Muscle of back (tissue), 11 donors: Measurements from ENCODE around the gene PDGFC. TPM values are rescaled to one million over a fixed set of nuclear protein-coding genes. Genes with fewer than 3 reads are reported as not detected.
A peak's percentile ranks its signal among the peaks of the same experiment; 100 is the strongest.

Experiments used
- DNase-seq, 3 donors: peaks; one replicate each; pipeline versions ENCODE4 v3.0.0 to v3.0.0-alpha.2; 2013
- polyA plus RNA-seq, 10 donors: library from polyadenylated mRNA; unstranded; fragments of 120-200 nt; gene quantifications; one replicate each; pipeline ENCODE4 v1.2.1, GENCODE V29; 2013; ENCODE audit not compliant: insufficient read length in 10 of 10

PDGFC gene
- polyA plus RNA-seq, 10 donors = 23.6 to 42.0 (median 30.8) TPM

GRCh38 chr4:156788782-156789181, 182.8 kb downstream of the PDGFC start:
- no peak for DNase-seq

DNA sequence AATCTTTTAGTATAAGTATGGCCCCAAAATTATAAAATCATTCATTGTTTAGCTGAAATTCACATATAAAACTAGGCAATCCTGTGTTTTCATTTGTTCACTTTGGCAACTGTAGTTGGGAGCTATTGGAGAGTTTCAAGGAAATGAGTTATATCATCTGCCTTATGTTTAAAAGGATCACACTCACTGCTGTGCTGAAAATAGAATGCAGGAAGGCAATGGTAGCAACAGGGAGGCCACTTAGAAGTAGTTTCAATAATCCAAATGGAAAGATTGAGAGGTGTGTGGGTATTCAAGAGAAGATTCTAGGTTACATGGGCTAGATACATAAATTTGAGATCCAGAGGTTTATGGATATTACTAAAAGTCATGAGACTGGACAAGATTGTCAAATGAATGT, 184.9 kb downstream of the PDGFC start:
- no peak for DNase-seq

DNA sequence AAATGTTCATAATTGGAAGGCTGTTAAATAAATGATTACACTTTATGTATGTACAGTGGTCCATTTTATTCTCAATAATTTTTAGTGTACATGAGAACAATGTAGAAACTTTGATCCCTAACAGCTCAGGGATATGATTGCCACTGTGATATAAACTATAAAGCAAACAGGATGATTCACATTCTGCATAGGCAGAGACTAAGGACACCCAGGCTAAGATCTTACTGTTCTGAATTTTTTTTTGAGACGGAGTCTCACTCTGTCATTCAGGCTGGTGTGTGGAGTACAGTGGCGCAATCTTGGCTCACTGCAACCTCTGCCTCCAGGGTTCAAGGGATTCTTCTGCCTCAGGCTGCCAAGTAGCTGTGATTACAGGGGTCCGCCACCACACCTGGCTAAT, 186.6 kb downstream of the PDGFC start:
- DNase-seq = no peak

- DNase-seq = no peak
These were observed 187.6 kb downstream of the PDGFC start for GRCh38 chr4:156783966-156784365.

DNA sequence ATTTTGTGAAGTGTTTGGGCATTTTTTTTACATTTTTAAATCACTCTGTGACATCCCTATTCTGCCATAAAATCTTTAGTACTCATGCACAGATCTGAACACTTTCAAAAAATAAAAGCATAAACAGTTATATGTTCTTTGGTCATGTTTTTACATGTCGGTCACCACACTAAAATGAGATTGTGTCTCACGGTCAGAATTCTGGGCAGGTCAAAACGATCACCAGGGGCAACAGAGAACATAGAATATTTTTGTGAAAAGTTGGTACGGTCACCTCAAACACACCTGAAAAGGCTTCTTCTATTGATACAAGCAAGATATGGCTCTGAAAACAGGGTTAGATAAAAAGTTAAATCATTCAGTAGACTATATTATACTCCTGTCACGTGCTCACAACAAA, 189.1 kb downstream of the PDGFC start:
- no peak for DNase-seq

DNA sequence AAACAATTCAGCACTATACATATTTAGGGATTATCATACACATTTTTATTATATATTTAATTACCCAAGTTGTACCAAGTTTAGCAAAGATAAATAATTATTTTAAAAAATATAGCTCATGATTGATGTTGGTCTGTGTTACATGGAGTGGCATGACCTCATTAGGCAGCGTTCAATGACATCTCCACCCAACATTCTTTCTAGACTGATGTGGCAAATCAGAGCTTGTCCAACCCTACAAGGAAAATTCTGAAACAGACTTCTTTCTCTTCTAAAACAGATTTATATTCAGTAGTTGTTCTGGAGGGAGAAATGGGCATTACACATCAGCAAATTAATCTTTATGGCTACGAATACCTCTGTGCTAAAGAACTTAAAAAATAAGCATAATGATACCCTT, 189.7 kb downstream of the PDGFC start:
- no peak for DNase-seq

GRCh38 chr4:156779774-156780173, 191.8 kb downstream of the PDGFC start:
- DNase-seq = peak in 1 of 3 donors; percentile 83

GRCh38 chr4:156779042-156779441, 192.6 kb downstream of the PDGFC start:
- DNase-seq = peak in 2 of 3 donors; percentile 43 to 50

DNA sequence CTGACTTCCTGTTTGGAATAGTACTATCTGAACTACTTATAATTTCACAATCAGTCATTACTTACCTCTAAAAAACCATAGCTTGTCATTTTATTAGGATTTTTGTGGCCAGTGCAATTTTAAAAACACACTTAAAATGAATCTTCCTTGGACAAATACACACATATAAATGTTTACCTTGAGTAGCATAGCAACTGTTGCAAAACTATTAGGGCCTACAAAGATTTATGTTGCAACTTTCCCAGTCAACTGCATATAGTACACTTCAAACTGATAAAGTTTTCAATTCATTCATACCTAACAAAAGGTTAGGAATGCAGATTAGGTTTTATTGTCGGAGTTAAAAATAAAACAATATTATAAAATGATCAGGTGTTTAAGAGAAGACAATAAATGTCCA, 193.0 kb downstream of the PDGFC start:
- DNase-seq = peak in 1 of 3 donors; percentile 33

DNA sequence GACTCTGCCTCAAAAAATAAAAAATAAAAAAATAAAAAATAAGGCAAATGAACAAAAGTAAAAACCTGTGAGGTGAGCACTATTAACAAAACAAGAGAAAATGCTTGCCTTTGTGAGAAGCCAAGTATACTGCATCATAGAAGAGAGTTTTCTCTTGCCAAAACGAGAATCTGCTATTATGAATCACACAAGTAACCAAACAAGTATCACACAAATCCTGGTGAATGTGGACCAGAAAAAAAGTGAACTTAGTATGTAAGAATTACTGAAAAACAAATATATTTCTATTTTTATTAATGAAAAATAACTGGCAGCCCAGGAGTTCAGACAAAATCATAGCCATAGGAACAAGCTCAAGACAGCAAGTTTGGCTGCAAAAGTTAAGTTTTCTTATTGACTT, 193.5 kb downstream of the PDGFC start:
- no peak for DNase-seq

GRCh38 chr4:156775813-156776212, 195.8 kb downstream of the PDGFC start:
- DNase-seq = no peak

- DNase-seq = peak in 1 of 3 donors; percentile 60
These were observed 197.2 kb downstream of the PDGFC start for GRCh38 chr4:156774422-156774821.

DNA sequence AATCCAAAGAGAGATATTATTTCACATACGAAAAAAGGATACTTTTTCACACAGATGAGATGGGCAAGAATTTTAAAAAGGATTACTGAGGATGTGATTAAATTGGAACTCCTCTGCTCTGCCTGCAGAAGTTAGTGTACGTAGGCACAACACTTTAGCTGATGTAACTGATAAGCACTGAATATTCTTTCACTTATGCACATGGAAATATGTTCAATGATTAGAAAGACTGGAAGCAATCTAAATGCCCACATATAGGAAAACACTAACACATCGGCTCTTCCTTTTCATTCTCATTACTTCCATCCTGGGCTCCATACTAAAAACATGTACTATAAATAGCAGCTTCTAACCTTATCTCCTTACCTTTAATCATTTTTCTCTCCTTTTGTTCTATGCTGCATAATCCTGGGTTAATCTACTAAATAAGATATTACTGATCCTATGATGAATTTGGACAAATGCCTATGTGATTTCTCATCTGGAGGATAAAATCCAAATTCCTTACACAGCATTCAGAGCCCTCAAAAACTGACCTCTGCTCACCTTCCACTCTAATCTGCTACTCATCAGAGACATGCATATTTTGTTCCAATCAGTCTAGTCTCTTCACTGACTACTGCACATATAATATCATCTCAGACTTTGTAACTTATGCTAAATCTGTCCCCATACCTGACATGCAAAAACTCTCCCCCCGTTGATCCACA, 197.8 kb downstream of the PDGFC start:
- DNase-seq = peak in 1 of 3 donors; percentile 47

GRCh38 chr4:156771171-156771837, 200.3 kb downstream of the PDGFC start:
- DNase-seq = peak in 2 of 3 donors; percentile 44 to 56

DNA sequence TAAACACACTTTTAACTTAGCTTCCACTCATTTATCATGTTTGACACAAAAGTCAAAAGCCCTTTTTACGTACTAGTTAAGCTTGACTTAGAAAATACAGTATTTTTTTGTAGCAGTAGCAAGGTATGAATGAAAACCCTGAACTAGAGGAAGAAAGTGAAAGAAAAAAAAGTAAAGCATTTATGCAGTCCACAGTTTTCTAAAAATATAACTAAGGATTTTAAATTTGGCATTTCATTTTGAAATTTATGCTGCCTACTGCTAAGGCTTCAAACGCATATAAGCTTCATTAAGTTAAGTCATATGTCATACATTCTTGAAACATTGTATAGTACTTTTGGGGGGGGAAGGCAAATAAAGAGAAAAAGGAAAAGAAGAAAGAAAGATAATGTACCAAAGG, 201.5 kb downstream of the PDGFC start:
- no peak for DNase-seq

DNA sequence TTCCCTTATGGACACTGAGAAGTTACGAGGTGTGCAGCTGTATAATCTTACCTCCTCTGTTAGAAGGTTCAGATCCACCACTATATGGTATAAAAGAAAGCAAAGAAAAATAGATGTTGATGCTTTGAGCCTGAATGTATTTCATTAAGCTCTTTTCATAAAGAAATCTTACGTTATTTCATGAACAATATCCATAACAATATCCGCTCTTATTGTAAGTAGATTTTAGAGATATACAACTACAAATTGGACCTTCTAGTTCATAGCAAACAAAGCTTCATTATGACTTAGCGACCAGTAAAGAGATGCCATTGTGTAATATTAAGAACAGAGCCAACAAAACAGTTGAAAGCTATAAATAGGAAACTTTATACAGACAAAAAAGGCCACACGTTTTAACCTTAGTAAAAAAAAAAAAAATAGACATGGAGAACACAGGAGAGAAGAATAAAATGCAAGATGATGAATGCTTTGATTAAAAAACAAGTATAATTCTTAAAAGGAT, 203.6 kb downstream of the PDGFC start:
- DNase-seq = no peak

- no peak for DNase-seq
These were observed 204.8 kb downstream of the PDGFC start for GRCh38 chr4:156766846-156767245.

DNA sequence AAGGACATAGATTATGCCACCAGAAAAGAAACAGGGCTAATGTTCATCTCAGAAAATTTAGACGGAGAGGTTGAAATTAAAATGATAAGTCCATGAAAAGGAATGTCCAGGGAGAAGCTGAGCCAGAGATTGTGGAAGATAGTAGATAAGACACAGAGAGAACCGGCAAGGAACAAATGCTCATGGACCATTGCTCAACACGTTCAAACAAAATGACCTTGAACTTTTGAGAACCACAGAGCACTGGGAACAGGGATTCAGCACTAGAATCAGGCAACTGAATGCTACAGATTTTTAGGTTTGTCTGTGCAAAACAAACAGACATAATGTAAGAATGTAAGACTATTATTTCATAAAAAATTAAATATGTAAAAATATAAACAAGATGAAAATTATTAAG, 206.3 kb downstream of the PDGFC start:
- no peak for DNase-seq

DNA sequence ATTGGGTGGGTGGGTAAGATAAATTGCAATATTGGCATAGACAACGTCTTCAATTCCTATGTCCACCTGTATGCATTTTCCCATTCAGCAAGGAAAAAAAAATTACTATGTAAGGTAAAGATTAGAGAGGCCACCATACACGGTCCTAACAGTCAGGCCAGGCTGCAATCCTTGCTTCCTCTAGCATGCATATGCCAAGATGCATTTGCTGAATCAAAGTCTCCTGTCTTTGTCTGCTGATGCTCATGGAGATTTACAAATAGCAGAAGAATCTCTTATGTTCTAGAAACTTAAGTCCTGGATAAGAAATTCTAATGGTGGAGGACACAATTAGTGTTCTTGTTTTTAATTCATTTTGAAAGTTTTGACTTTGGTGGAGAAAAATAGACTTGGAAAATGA, 206.8 kb downstream of the PDGFC start:
- no peak for DNase-seq

DNA sequence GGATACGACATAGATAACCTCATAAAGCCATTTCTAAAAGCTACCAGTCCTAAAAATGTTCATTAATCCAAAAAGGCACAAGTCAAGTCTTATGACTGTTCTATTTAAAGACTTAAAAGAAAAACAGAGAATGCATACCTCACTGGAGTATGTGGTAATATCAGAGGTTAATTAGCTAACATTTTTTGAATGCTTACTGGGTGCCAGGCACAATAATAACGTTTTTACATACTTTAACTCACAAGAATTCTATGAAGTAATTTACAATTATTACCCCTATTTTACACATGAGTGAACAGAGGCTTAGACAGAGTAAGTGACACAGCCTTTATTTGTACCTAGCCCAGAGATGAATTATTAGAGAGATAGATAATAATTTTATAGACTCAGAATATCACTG, 207.5 kb downstream of the PDGFC start:
- DNase-seq = no peak

GRCh38 chr4:156763511-156763910, 208.1 kb downstream of the PDGFC start:
- DNase-seq = peak in 2 of 3 donors; percentile 59 to 60

DNA sequence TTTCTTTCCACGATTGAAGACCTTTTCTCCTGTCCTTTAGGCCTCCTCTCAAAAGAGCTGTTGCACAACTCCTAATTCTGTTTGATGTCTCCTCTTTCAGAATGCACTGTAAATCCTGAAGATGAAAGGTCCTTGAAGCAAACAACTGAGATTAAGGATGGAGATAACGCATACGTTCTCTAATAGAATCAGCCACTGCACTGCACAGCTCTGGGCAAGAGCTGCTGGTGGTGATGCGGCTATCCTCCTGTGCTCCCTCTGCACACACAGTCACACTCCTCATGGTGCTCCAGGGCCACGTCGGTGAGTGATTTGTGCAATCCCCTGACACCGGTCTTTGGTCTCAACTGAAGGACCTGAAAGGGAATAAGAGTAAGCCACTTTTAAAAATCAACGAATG, 208.7 kb downstream of the PDGFC start:
- no peak for DNase-seq

- DNase-seq = no peak
These were observed 215.5 kb downstream of the PDGFC start for GRCh38 chr4:156756118-156756517.
